BLaER1 (cell line): ENCODE data around the gene TOP3A.

Experiments used
- H3K27ac ChIP-seq: shearing (Covaris generic); formaldehyde crosslinking; 2 replicates; pipeline ENCODE4 v1.8.1; 2022
- H3K27me3 ChIP-seq: shearing (Covaris generic); formaldehyde crosslinking; 2 replicates; pipeline ENCODE4 v1.8.1; 2022
- H3K36me3 ChIP-seq: shearing (Covaris generic); formaldehyde crosslinking; 2 replicates; pipeline ENCODE4 v1.8.1; 2022
- H3K4me1 ChIP-seq: shearing (Covaris generic); formaldehyde crosslinking; 2 replicates; pipeline ENCODE4 v1.8.1; 2022
- H3K4me2 ChIP-seq: shearing (Covaris generic); formaldehyde crosslinking; 2 replicates; pipeline ENCODE4 v1.8.1; 2022
- H3K4me3 ChIP-seq: shearing (Covaris generic); formaldehyde crosslinking; 2 replicates; pipeline ENCODE4 v1.8.1; 2022
- H3K9ac ChIP-seq: shearing (Covaris generic); formaldehyde crosslinking; 2 replicates; pipeline ENCODE4 v1.8.1; 2022
- H3K9me3 ChIP-seq: shearing (Covaris generic); formaldehyde crosslinking; 2 replicates; pipeline ENCODE4 v1.8.1; 2022
- H4K20me1 ChIP-seq: shearing (Covaris generic); formaldehyde crosslinking; 2 replicates; pipeline ENCODE4 v1.8.1; 2022
- Cebpa-rat ChIP-seq: shearing (Covaris generic); IDR thresholded peaks from 2 replicates; pipeline ENCODE4 v1.8.1; 2022

The TOP3A gene, protein sequence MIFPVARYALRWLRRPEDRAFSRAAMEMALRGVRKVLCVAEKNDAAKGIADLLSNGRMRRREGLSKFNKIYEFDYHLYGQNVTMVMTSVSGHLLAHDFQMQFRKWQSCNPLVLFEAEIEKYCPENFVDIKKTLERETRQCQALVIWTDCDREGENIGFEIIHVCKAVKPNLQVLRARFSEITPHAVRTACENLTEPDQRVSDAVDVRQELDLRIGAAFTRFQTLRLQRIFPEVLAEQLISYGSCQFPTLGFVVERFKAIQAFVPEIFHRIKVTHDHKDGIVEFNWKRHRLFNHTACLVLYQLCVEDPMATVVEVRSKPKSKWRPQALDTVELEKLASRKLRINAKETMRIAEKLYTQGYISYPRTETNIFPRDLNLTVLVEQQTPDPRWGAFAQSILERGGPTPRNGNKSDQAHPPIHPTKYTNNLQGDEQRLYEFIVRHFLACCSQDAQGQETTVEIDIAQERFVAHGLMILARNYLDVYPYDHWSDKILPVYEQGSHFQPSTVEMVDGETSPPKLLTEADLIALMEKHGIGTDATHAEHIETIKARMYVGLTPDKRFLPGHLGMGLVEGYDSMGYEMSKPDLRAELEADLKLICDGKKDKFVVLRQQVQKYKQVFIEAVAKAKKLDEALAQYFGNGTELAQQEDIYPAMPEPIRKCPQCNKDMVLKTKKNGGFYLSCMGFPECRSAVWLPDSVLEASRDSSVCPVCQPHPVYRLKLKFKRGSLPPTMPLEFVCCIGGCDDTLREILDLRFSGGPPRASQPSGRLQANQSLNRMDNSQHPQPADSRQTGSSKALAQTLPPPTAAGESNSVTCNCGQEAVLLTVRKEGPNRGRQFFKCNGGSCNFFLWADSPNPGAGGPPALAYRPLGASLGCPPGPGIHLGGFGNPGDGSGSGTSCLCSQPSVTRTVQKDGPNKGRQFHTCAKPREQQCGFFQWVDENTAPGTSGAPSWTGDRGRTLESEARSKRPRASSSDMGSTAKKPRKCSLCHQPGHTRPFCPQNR

DNA sequence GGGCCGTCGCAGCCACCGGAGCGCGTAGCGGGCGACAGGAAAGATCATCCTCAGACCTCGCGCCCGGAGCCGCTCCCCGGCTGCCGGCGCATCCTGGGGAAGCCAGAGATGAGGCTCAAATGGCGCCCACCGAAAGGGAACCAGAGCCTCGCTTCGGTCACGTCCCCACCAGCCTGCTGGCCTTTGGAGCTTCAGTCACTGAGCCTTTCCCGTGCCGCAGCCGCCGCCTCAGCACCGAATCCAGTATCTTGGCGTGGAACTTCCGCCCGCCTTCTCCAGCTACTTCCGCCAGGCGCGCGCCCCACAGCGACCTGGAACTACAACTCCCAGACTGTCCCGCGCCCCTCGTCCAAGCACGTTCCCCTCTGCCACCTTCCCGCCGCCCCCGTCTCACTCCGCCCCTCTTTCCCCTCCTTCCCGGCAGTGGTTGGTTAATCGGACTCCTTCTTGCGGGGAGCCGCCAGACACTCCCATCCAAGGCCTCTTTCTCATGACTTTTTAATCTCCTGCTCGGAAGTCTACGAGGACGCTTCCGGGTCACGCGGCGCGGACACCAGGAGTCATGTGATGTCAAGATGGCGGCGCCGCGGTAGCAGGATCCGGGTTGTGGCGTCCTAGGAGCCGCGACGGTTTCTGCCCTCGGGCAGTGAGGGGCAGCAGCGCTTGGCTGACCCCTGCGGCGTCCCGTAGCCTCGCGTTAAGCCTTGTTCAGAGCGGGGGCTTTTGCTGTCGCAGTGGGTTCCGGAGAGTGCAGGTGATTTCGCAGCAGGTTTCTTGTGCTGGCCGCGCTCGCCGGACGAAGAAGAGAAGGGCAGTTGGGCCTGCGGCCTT is at the start of gene TOP3A, which contains the start of gene SMCR8:
Gene TOP3A, minus strand, starts transcription at position 264 of the 831 bp plus-strand sequence. Its CDS starts 216 bp downstream, at position 48.
Gene SMCR8, plus strand, starts transcription at position 563 of the 831 bp plus-strand sequence. CDS start 497 bp downstream, outside the sequence.
- no peaks in the 10 kb centered on the region for H3K9me3 ChIP-seq
- peak within 1 kb of the TSS; percentile 93 for H3K4me3 ChIP-seq

DNA sequence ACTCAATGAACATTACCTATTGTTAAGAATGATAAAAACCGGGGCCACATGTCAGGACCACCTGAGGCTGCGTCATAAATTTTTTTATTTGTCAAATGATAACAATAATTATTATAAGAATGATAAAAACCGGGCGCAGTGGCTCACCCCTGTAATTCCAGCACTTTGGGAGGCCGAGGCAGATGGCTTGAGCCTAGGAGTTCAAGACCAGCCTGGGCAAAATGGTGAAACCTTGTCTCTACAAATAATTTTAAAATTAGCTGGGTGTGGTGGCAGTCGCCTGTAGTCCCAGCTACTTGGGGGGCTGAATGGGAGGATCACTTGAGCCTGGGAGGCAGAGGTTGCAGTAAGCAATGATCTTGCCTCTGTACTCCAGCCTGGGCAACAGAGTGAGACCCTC is 49.4 kb upstream of the TOP3A start:
- Histone ChIP-seq H3K4me1 (peaks cover 20% of the 10 kb centered on the region), H3K27me3 (no peaks in the 10 kb centered on the region), H4K20me1 (no peaks in the 10 kb centered on the region), H3K4me2 (peak overlapping the region; percentile 90; the same call in 1 of the 2 replicates), H3K36me3 (peaks cover 16% of the 10 kb centered on the region), H3K9ac (no peak overlapping the region), H3K9me3 (peaks cover 4% of the 10 kb centered on the region; the same call in 1 of the 2 replicates), H3K27ac (no peak overlapping the region), H3K4me3 (no peak overlapping the region)
- TF ChIP-seq Cebpa-rat: no peak

More for the DNA sequence above, at the start of gene TOP3A, which contains the start of gene SMCR8:
- H3K9ac ChIP-seq: peak within 1 kb of the TSS; percentile 95
- no peaks in the 10 kb centered on the region for H3K27me3 ChIP-seq
- peaks cover 74% of the 10 kb centered on the region for H3K4me1 ChIP-seq
- peak within 1 kb of the TSS; percentile 94 for H3K4me2 ChIP-seq
- H4K20me1 ChIP-seq: peaks cover 80% of the 10 kb centered on the region
- peaks cover 70% of the 10 kb centered on the region for H3K36me3 ChIP-seq
- no peak for TF ChIP-seq Cebpa-rat
- peak within 1 kb of the TSS; percentile 91 for H3K27ac ChIP-seq

DNA sequence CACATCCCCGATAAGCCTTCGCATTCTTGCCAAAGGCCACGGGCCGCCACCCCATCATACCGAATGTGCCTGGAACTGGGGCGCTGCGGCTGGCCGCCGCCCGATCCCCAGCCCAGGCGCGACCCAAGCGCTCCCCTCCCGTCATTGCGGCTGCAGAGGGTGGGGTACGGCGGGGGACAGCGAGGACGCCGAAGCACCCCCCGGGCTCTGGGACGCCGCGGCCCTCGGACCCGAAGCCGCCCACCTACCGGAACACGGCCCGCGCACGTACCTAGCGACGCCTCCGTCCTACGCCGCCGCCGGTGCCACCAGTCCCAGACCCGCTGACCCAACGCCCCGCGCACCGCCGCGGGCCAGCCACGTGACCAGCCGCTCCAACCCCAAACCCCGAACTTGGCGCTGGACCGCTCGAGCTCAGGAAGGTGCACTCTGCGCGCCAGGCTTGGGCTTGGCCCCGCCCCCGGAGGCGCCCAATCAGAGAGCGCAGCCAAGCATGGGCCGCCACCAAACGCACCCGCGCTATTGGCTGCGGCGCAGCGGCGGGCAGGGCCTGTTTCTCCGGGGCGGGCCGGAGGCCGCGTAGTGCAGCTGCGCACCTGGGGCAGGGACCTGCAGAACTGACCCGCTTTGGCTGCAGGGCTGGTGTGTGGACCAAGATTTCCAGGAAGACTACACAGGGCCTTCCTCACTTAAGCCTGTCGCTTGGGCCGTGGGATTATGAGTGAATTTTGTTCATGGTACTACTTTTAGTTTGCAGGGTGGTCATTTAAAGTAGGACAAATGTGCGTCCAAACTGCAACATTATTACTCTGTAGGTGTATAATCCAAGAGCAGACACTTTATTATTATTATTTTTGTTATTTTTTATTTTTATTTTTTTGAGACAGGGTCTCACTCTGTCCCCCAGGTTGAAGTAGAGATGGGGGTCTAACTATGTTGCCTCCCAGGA is 48.6 kb upstream of the TOP3A start, which contains the start of gene SHMT1:
Gene SHMT1, minus strand, starts transcription at position 450 of the 949 bp plus-strand sequence. CDS start 7,569 bp downstream, outside the sequence.
- peaks cover 20% of the 10 kb centered on the region for H3K4me1 ChIP-seq
- H3K9me3 ChIP-seq: peaks cover 4% of the 10 kb centered on the region; the same call in 1 of the 2 replicates
- peak within 1 kb of the TSS; percentile 84 for H3K9ac ChIP-seq
- peaks cover 24% of the 10 kb centered on the region for H3K36me3 ChIP-seq
- peak within 1 kb of the TSS; percentile 75 for H3K27ac ChIP-seq
- no peaks in the 10 kb centered on the region for H4K20me1 ChIP-seq
- no peak for TF ChIP-seq Cebpa-rat
- H3K27me3 ChIP-seq: no peaks in the 10 kb centered on the region
- peak within 1 kb of the TSS; percentile 90 for H3K4me2 ChIP-seq
- peak within 1 kb of the TSS; percentile 90 for H3K4me3 ChIP-seq

DNA sequence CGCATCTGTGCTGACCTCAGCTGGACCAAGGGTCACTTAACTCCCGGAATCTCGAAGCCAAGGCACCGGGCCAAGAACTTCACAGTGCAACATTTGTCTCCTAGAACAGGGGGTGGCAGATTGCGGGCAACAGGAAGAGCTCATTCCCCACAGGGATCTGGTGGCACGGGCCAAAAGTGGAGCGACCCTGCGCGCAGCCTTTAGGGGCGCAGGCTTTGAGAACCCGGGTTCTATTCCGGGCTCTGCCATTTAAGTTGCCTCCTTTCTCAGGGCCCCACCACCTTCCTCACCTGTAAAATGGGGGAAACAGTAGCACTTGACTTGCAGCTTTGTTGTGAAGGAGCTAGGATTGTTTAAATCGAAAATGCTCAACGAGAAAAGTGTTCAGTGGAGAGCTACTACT is 47.9 kb upstream of the TOP3A start:
- peak overlapping the region; percentile 90 for H3K4me2 ChIP-seq
- peak overlapping the region; percentile 84 for H3K9ac ChIP-seq
- TF ChIP-seq Cebpa-rat: no peak
- peaks cover 20% of the 10 kb centered on the region for H3K4me1 ChIP-seq
- no peaks in the 10 kb centered on the region for H4K20me1 ChIP-seq
- peaks cover 4% of the 10 kb centered on the region; the same call in 1 of the 2 replicates for H3K9me3 ChIP-seq
- peaks cover 28% of the 10 kb centered on the region for H3K36me3 ChIP-seq
- peak overlapping the region; percentile 90 for H3K4me3 ChIP-seq
- no peaks in the 10 kb centered on the region for H3K27me3 ChIP-seq
- peak overlapping the region; percentile 75 for H3K27ac ChIP-seq

DNA sequence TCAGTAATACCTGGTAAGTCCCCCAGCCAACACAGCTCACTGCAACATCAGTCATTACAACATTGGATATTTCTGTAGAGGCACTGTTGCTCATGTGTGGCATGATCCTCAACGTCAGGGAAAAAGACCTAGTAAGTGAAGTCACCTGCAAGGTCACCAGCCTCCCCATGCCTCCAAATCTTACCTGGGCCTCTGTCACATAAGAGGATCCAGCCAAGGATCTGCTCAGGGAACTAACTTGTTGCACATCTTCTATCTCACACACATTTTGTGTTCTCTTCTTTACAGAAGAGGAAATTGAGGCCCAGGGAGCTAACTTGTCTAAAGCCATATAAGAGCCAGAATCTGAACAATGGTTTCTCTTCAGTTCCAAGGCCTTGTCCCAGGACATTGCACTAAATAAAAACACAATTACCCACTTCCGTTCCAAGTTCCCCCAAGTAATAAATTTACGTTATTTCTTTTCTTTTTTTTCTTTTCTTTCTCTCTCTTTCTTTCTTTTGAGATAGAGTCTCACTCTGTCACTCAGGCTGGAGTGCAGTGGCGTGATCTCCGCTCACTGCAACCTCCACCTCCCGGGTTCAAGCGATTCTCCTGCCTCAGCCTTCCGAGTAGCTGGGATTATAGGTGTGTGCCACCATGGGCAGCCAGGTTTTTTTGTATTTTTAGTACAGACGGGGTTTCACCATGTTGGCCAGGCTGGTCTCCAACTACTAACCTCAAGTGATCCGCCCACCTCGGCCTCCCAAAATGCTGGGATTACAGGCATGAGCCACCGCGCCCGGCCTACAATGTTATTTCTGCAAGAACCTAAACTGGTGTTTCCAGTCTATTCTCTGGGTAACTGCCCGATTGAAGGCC is 47.3 kb upstream of the TOP3A start:
- H3K4me2 ChIP-seq: peak overlapping the region; percentile 90
- peaks cover 34% of the 10 kb centered on the region for H3K36me3 ChIP-seq
- H3K27me3 ChIP-seq: no peaks in the 10 kb centered on the region
- H3K9ac ChIP-seq: peak overlapping the region; percentile 84
- peaks cover 20% of the 10 kb centered on the region for H3K4me1 ChIP-seq
- peak overlapping the region; percentile 90 for H3K4me3 ChIP-seq
- peak overlapping the region; percentile 75; the same call in 1 of the 2 replicates for H3K27ac ChIP-seq
- peaks cover 4% of the 10 kb centered on the region; the same call in 1 of the 2 replicates for H3K9me3 ChIP-seq
- no peaks in the 10 kb centered on the region for H4K20me1 ChIP-seq
- TF ChIP-seq Cebpa-rat: no peak

DNA sequence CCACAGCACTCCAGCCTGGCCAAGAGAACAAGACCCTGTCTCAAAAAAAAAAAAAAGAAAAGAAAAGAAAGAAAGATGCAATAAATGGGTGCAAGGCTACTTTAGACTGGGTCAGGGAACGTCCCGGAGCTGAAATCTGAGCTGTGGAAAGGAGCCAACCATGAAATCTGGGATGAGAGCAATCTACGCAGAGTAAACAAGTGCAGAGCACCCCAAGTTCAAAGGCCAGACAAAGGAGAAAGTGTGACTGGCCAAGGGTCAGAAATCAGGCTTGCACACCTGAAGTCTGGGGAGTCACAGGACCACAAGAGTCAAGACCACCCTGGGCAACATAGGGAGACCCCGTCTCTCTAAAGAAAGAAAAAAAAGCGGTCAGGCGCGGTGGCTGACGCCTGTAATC is 45.7 kb upstream of the TOP3A start:
- TF ChIP-seq Cebpa-rat: no peak
- Histone ChIP-seq H3K4me3 (no peak overlapping the region), H3K4me2 (no peak overlapping the region)

DNA sequence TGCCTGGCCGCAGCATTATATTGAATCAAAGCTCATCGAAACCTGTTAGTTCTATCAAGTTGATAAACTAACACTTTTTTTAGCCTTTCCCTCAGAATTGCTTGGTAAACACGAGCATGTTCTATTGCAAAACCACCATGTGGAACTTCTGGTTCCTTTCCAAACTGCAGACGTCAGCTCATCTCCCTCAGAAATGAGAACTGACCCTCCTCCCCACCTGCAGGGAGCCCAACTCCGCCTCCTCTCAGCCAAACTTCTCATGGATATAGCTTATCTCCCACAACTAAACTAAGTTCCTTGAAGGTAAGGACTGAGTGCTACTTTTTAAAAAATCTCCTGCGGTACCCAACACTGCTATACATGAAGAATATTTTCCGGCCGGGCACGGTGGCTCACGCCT is 41.8 kb upstream of the TOP3A start:
- no peaks in the 10 kb centered on the region for H3K27me3 ChIP-seq
- H3K4me2 ChIP-seq: no peak overlapping the region
- peaks cover 85% of the 10 kb centered on the region for H3K36me3 ChIP-seq
- H4K20me1 ChIP-seq: no peaks in the 10 kb centered on the region
- TF ChIP-seq Cebpa-rat: no peak
- no peak overlapping the region for H3K27ac ChIP-seq
- peaks cover under 1% of the 10 kb centered on the region for H3K4me1 ChIP-seq
- H3K9me3 ChIP-seq: no peaks in the 10 kb centered on the region
- H3K4me3 ChIP-seq: no peak overlapping the region
- H3K9ac ChIP-seq: no peak overlapping the region

More for the DNA sequence above, 45.7 kb upstream of the TOP3A start:
- Histone ChIP-seq H4K20me1 (no peaks in the 10 kb centered on the region), H3K9me3 (no peaks in the 10 kb centered on the region; the same call in 1 of the 2 replicates), H3K4me1 (peaks cover 20% of the 10 kb centered on the region), H3K9ac (no peak overlapping the region), H3K36me3 (peaks cover 49% of the 10 kb centered on the region), H3K27ac (no peak overlapping the region), H3K27me3 (no peaks in the 10 kb centered on the region)
